GM23338 (cell line): ENCODE data around the gene PADI6. TPM values are rescaled to one million over a fixed set of nuclear protein-coding genes. Genes with fewer than 3 reads are reported as not detected.

Experiments
- ATAC-seq: fragments of 200-7000 bp; cut with Tn5 transposase; 3 replicates; pipeline ENCODE4 v1.9.1; 2020
- DNase-seq: peaks from one replicate; pipeline ENCODE4 v3.0.0-alpha.2; 2015; ENCODE audit warnings: low spot score
- H2AFZ ChIP-seq: fragments of 200-600 bp; sonication (generic); 2 replicates; pipeline ENCODE4 v1.8.0; 2016; ENCODE audit warnings: antibody characterized with exemption, mild to moderate bottlenecking, moderate library complexity
- H3F3A ChIP-seq: fragments of 200-600 bp; sonication (generic); replicated peaks from 2 replicates; pipeline ENCODE4 v1.8.0; 2017; ENCODE audit warnings: antibody characterized with exemption, mixed run types, low read depth
- H3K27ac ChIP-seq: fragments of 200-600 bp; sonication (generic); 2 replicates; pipeline ENCODE4 v1.6.1; 2016; ENCODE audit warnings: low read depth
- H3K27me3 ChIP-seq: fragments of 200-600 bp; sonication (generic); 2 replicates; pipeline ENCODE4 v1.8.0; 2016; ENCODE audit warnings: mild to moderate bottlenecking, mixed run types, moderate library complexity; ENCODE audit not compliant: insufficient read depth
- H3K36me3 ChIP-seq: fragments of 200-600 bp; sonication (generic); 2 replicates; pipeline ENCODE4 v1.8.0; 2016; ENCODE audit warnings: mild to moderate bottlenecking; ENCODE audit not compliant: insufficient read depth
- H3K4me1 ChIP-seq: fragments of 200-600 bp; sonication (generic); 2 replicates; pipeline ENCODE4 v1.8.0; 2016; ENCODE audit warnings: mild to moderate bottlenecking, moderate library complexity; ENCODE audit not compliant: insufficient read depth
- H3K4me2 ChIP-seq: fragments of 200-600 bp; sonication (generic); 2 replicates; pipeline ENCODE4 v1.7.1; 2017; ENCODE audit warnings: mixed run types
- H3K4me3 ChIP-seq: fragments of 200-600 bp; sonication (generic); 2 replicates; pipeline ENCODE4 v1.6.1; 2016; ENCODE audit warnings: mixed run types
- H3K79me2 ChIP-seq: fragments of 200-600 bp; sonication (generic); replicated peaks from 2 replicates; pipeline ENCODE4 v1.8.0; 2017; ENCODE audit warnings: mild to moderate bottlenecking; ENCODE audit not compliant: insufficient read depth
- H3K9me2 ChIP-seq: fragments of 200-600 bp; sonication (generic); 2 replicates; pipeline ENCODE4 v1.8.0; 2017; ENCODE audit not compliant: insufficient read depth
- H4K20me1 ChIP-seq: fragments of 200-600 bp; sonication (generic); replicated peaks from 2 replicates; pipeline ENCODE4 v1.8.0; 2017; ENCODE audit warnings: mild to moderate bottlenecking; ENCODE audit not compliant: insufficient read depth
- H3K27ac Mint-ChIP-seq: 2 replicates; pipeline ENCODE4 v1.8.0; 2020; ENCODE audit warnings: inconsistent platforms, mild to moderate bottlenecking, moderate library complexity, mixed read lengths
- H3K27me3 Mint-ChIP-seq: 3 replicates; pipeline ENCODE4 v1.8.0; 2022; ENCODE audit warnings: low read depth, mild to moderate bottlenecking, moderate library complexity, mixed read lengths, inconsistent platforms; ENCODE audit not compliant: insufficient read depth, poor library complexity
- H3K36me3 Mint-ChIP-seq: 3 replicates; pipeline ENCODE4 v1.8.0; 2021; ENCODE audit warnings: low read depth, mild to moderate bottlenecking, inconsistent platforms, moderate library complexity, mixed read lengths
- H3K4me1 Mint-ChIP-seq: 3 replicates; pipeline ENCODE4 v1.8.0; 2020; ENCODE audit warnings: mild to moderate bottlenecking, inconsistent platforms, mixed read lengths
- H3K4me3 Mint-ChIP-seq: 3 replicates; pipeline ENCODE4 v1.8.0; 2021; ENCODE audit warnings: moderate library complexity, mild to moderate bottlenecking, inconsistent platforms, mixed read lengths
- H3K9me3 Mint-ChIP-seq: 3 replicates; pipeline ENCODE4 v1.8.0; 2020; ENCODE audit warnings: moderate library complexity, mild to moderate bottlenecking, inconsistent platforms, mixed read lengths
- ETS1 ChIP-seq: IDR thresholded peaks from 2 replicates; pipeline ENCODE4 v1.6.1; 2016; ENCODE audit warnings: antibody characterized with exemption
- EZH2 ChIP-seq: fragments of 200-600 bp; sonication (generic); IDR thresholded peaks from one replicate; pipeline ENCODE4 v1.8.0; 2017; ENCODE audit warnings: antibody characterized with exemption, mild to moderate bottlenecking, low read depth; ENCODE audit not compliant: unreplicated experiment
- EZH2phosphoT487 ChIP-seq: fragments of 200-600 bp; sonication (generic); IDR thresholded peaks from one replicate; pipeline ENCODE4 v1.8.1; 2018; ENCODE audit warnings: antibody characterized with exemption; ENCODE audit not compliant: unreplicated experiment
- JUNB ChIP-seq: IDR thresholded peaks from one replicate; pipeline ENCODE4 v1.6.1; 2016; ENCODE audit warnings: antibody characterized with exemption; ENCODE audit not compliant: unreplicated experiment
- NANOG ChIP-seq: IDR thresholded peaks from 2 replicates; pipeline ENCODE4 v1.6.1; 2016; ENCODE audit warnings: antibody characterized with exemption, borderline replicate concordance
- STAT1 ChIP-seq: IDR thresholded peaks from one replicate; pipeline ENCODE4 v1.6.1; 2016; ENCODE audit warnings: antibody characterized with exemption; ENCODE audit not compliant: unreplicated experiment
- ZNF114 ChIP-seq: fragments of 250-450 bp; sonication (Bioruptor Pico); IDR thresholded peaks from 2 replicates; pipeline ENCODE4 v1.5.0; 2020; ENCODE audit warnings: mild to moderate bottlenecking, moderate library complexity
- ZNF331 ChIP-seq: fragments of 250-450 bp; sonication (Bioruptor Pico); IDR thresholded peaks from 2 replicates; pipeline ENCODE4 v1.5.0; 2020; ENCODE audit warnings: low read depth, mild to moderate bottlenecking, moderate library complexity
- ZNF462 ChIP-seq: fragments of 250-450 bp; sonication (Bioruptor Pico); IDR thresholded peaks from 2 replicates; pipeline ENCODE4 v1.5.0; 2020; ENCODE audit warnings: mild to moderate bottlenecking, moderate library complexity
- polyA plus RNA-seq: library from polyadenylated mRNA; unstranded; fragments of >200 nt; fragmentation: Nextera tagmentation; extraction: Ambion mirVana; gene quantifications from 2 replicates; pipeline ENCODE4 v1.2.1, GENCODE V29; 2016
- total RNA-seq: library from RNA; depleted of rRNA; stranded (reverse); fragments of >200 nt; shearing (Covaris generic); gene quantifications from 2 replicates; pipeline ENCODE4 v1.2.3, GENCODE V29; 2014
- TF ChIP-seq, protein P1 (sequence below): IDR thresholded peaks from one replicate; pipeline ENCODE4 v1.6.1; 2018; ENCODE audit warnings: antibody characterized with exemption; ENCODE audit not compliant: unreplicated experiment

The PADI6 gene
- total and polyA plus RNA-seq, 2 experiments from 2014 or later, result not detected

- TF ChIP-seq, protein P1, sequence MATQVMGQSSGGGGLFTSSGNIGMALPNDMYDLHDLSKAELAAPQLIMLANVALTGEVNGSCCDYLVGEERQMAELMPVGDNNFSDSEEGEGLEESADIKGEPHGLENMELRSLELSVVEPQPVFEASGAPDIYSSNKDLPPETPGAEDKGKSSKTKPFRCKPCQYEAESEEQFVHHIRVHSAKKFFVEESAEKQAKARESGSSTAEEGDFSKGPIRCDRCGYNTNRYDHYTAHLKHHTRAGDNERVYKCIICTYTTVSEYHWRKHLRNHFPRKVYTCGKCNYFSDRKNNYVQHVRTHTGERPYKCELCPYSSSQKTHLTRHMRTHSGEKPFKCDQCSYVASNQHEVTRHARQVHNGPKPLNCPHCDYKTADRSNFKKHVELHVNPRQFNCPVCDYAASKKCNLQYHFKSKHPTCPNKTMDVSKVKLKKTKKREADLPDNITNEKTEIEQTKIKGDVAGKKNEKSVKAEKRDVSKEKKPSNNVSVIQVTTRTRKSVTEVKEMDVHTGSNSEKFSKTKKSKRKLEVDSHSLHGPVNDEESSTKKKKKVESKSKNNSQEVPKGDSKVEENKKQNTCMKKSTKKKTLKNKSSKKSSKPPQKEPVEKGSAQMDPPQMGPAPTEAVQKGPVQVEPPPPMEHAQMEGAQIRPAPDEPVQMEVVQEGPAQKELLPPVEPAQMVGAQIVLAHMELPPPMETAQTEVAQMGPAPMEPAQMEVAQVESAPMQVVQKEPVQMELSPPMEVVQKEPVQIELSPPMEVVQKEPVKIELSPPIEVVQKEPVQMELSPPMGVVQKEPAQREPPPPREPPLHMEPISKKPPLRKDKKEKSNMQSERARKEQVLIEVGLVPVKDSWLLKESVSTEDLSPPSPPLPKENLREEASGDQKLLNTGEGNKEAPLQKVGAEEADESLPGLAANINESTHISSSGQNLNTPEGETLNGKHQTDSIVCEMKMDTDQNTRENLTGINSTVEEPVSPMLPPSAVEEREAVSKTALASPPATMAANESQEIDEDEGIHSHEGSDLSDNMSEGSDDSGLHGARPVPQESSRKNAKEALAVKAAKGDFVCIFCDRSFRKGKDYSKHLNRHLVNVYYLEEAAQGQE, result no peak
- TF ChIP-seq ZNF462 (CRISPR knock-in tag), result no peak
- no peak for TF ChIP-seq STAT1
Measured at GRCh38 chr1:17339521-17339920, 32.5 kb upstream of the PADI6 start (continued).

- Mint-ChIP-seq H3K4me3 (no peak overlapping the region), H3K27me3 (peaks cover 3% of the 10 kb centered on the region), H3K9me3 (peaks cover 11% of the 10 kb centered on the region), H3K4me1 (no peaks in the 10 kb centered on the region), H3K36me3 (no peaks in the 10 kb centered on the region), H3K27ac (no peak overlapping the region)
- no peak overlapping the region for H3K27ac ChIP-seq
- ATAC-seq (no peak), DNase-seq (no peak)
- no peaks in the 10 kb centered on the region for H3F3A ChIP-seq
- no peak overlapping the region for H3K4me3 ChIP-seq
- H3K79me2 ChIP-seq, result no peaks in the 10 kb centered on the region
- no peak overlapping the region for H2AFZ ChIP-seq
- H3K9me2 ChIP-seq, result no peaks in the 10 kb centered on the region
- H3K4me2 ChIP-seq, result no peak overlapping the region
- H4K20me1 ChIP-seq, result no peaks in the 10 kb centered on the region
- no peaks in the 10 kb centered on the region for H3K27me3 ChIP-seq
- no peaks in the 10 kb centered on the region for H3K36me3 ChIP-seq
- H3K4me1 ChIP-seq, result no peaks in the 10 kb centered on the region
- TF ChIP-seq, protein P1, result no peak
- no peak for TF ChIP-seq EZH2
- no peak for TF ChIP-seq NANOG
- no peak for TF ChIP-seq ZNF331 (CRISPR knock-in tag)
- TF ChIP-seq EZH2phosphoT487, result no peak
- no peak for TF ChIP-seq ZNF114 (CRISPR knock-in tag)
- TF ChIP-seq JUNB, result no peak
- no peak for TF ChIP-seq ETS1
Measured at GRCh38 chr1:17340358-17340757, 31.6 kb upstream of the PADI6 start.
